GM12878 (cell line): ENCODE results near the gene A1BG.

Source experiments
- POLR2AphosphoS5 ChIP-seq: IDR thresholded peaks from 2 replicates; pipeline ENCODE4 v1.6.1; 2011; ENCODE audit warnings: mild to moderate bottlenecking, low read length, inconsistent platforms
- TF ChIP-seq, protein P1 (sequence below): IDR thresholded peaks from 2 replicates; pipeline ENCODE4 v1.6.1; 2011; ENCODE audit warnings: low read depth, low read length, improper control_type of control experiment, borderline replicate concordance
- TF ChIP-seq, protein P2 (sequence below), 3 experiments: IDR thresholded peaks in 2 of 3; conservative IDR thresholded peaks in 1 of 3; 2 replicates each; pipeline ENCODE4 v1.5.1; 2011; ENCODE audit warnings: low read depth in 3 of 3, low read length in 3 of 3, mild to moderate bottlenecking in 3 of 3, control low read depth in 2 of 3, moderate library complexity in 2 of 3, inconsistent platforms in 1 of 3, mixed read lengths in 1 of 3; ENCODE audit not compliant: control insufficient read depth in 2 of 3, insufficient read depth in 1 of 3; ENCODE audit errors: extremely low read depth in 1 of 3

DNA sequence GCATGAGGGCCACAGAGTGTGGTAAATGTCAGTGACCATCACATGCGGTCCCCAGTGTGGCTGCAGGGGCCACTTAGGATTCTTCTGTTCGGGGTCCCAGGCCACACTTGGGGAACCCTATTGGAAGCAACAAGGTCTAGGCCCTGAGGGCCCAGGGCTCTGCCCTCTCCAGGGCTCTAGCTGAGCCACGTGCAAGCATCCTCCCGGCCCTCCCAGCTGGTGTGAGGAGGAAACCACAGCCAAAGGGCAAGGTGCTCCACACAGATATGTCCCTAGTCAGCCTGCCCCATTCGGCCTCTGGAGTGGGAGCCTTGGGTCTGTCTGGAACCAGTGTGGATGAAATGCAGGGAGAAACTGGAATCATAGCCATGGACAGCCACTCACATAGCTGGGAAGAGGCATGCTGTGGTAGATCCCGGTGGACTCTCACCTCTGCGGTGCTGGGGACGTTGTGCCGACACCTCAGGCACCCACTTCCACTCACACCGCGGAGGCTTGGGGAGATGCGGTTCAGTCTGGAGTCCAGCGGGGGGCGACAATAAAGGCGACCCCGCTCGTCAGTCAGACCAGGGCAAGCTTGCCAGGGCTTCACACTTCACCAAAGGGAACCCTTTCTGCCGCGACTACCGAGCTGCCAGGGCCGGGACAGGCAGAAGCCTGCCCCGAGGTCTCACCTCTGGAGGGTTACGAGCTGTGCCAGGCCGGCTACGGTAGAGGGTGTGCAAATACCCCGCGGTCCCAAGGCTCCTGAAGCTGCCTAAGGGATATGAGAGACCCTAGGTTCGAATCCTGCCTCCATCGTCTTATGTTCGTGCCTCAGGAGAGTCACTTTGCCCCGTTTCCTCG lies 13.5 kb upstream of the A1BG start:
- TF ChIP-seq, protein P1, sequence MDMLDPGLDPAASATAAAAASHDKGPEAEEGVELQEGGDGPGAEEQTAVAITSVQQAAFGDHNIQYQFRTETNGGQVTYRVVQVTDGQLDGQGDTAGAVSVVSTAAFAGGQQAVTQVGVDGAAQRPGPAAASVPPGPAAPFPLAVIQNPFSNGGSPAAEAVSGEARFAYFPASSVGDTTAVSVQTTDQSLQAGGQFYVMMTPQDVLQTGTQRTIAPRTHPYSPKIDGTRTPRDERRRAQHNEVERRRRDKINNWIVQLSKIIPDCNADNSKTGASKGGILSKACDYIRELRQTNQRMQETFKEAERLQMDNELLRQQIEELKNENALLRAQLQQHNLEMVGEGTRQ = no peak
- TF ChIP-seq, protein P2, sequence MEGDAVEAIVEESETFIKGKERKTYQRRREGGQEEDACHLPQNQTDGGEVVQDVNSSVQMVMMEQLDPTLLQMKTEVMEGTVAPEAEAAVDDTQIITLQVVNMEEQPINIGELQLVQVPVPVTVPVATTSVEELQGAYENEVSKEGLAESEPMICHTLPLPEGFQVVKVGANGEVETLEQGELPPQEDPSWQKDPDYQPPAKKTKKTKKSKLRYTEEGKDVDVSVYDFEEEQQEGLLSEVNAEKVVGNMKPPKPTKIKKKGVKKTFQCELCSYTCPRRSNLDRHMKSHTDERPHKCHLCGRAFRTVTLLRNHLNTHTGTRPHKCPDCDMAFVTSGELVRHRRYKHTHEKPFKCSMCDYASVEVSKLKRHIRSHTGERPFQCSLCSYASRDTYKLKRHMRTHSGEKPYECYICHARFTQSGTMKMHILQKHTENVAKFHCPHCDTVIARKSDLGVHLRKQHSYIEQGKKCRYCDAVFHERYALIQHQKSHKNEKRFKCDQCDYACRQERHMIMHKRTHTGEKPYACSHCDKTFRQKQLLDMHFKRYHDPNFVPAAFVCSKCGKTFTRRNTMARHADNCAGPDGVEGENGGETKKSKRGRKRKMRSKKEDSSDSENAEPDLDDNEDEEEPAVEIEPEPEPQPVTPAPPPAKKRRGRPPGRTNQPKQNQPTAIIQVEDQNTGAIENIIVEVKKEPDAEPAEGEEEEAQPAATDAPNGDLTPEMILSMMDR (IDR thresholded peaks at IDR 0.05 in 2 of 3, conservative IDR thresholded peaks at IDR 0.05 in 1 of 3; ENCODE audit: control insufficient read depth in 2 of 3, extremely low read depth in 1 of 3, insufficient read depth in 1 of 3, low read depth in 3 of 3, low read length in 3 of 3) = no peak
- no peak for TF ChIP-seq POLR2AphosphoS5
